GM12874 (cell line): ENCODE measurements around the gene ARHGAP12.

Source experiments
- CTCF ChIP-seq: IDR thresholded peaks from 2 replicates; pipeline ENCODE4 v1.5.1; 2011; ENCODE audit warnings: low read depth, mild to moderate bottlenecking, control low read depth, low read length, moderate library complexity; ENCODE audit not compliant: insufficient read depth

The ARHGAP12 gene

GRCh38 chr10:31885971-31886370 lies 42.7 kb downstream of the ARHGAP12 start:
- no peak for TF ChIP-seq CTCF

GRCh38 chr10:31884386-31884785 lies 44.2 kb downstream of the ARHGAP12 start:
- TF ChIP-seq CTCF = no peak

GRCh38 chr10:31883397-31883796 lies 45.2 kb downstream of the ARHGAP12 start:
- TF ChIP-seq CTCF = no peak

GRCh38 chr10:31878486-31878885 lies 50.1 kb downstream of the ARHGAP12 start:
- TF ChIP-seq CTCF = no peak

- no peak for TF ChIP-seq CTCF
Observed at GRCh38 chr10:31876652-31877352, 51.8 kb downstream of the ARHGAP12 start.

GRCh38 chr10:31875608-31876007 lies 53.0 kb downstream of the ARHGAP12 start:
- TF ChIP-seq CTCF = no peak

GRCh38 chr10:31873724-31874123 lies 54.9 kb downstream of the ARHGAP12 start:
- no peak for TF ChIP-seq CTCF
